SK-N-SH (cell line): ENCODE data around the gene CD96.

ENCODE experiments used
- EZH2phosphoT487 ChIP-seq: fragments of 200-600 bp; sonication (generic); IDR thresholded peaks from 2 replicates; pipeline ENCODE4 v1.6.1; 2017; ENCODE audit warnings: low read depth, mixed run types, mild to moderate bottlenecking, antibody characterized with exemption, moderate library complexity, borderline replicate concordance
- GABPA ChIP-seq: IDR thresholded peaks from 2 replicates; pipeline ENCODE4 v1.4.0; 2012; ENCODE audit warnings: low read depth, mild to moderate bottlenecking
- JUND ChIP-seq: IDR thresholded peaks from 2 replicates; pipeline ENCODE4 v1.4.0; 2012
- MAX ChIP-seq: IDR thresholded peaks from 2 replicates; pipeline ENCODE4 v1.4.0; 2012; ENCODE audit warnings: low read depth
- MXI1 ChIP-seq: IDR thresholded peaks from 2 replicates; pipeline ENCODE4 v1.6.1; 2012; ENCODE audit warnings: mild to moderate bottlenecking, low read depth, low read length, improper control_type of control experiment
- NRF1 ChIP-seq: IDR thresholded peaks from 2 replicates; pipeline ENCODE4 v1.6.1; 2012; ENCODE audit warnings: low read depth, mild to moderate bottlenecking, low read length
- RAD21 ChIP-seq: IDR thresholded peaks from 2 replicates; pipeline ENCODE4 v1.6.1; 2012; ENCODE audit warnings: mild to moderate bottlenecking, low read length
- SIN3A ChIP-seq: IDR thresholded peaks from 2 replicates; pipeline ENCODE4 v1.6.1; 2012; ENCODE audit warnings: low read depth, mild to moderate bottlenecking, low read length, moderate library complexity, borderline replicate concordance
- SMC3 ChIP-seq: IDR thresholded peaks from 2 replicates; pipeline ENCODE4 v1.6.1; 2012; ENCODE audit warnings: low read depth, low read length, improper control_type of control experiment
- TCF12 ChIP-seq: IDR thresholded peaks from 2 replicates; pipeline ENCODE4 v1.4.0; 2012
- TEAD4 ChIP-seq: IDR thresholded peaks from 2 replicates; pipeline ENCODE4 v1.4.0; 2012; ENCODE audit warnings: mild to moderate bottlenecking, borderline replicate concordance; ENCODE audit not compliant: insufficient read depth
- USF2 ChIP-seq: fragments of 150-350 bp; IDR thresholded peaks from 2 replicates; pipeline ENCODE4 v1.6.1; 2017; ENCODE audit warnings: antibody characterized with exemption, low read length, low read depth, borderline replicate concordance
- TF ChIP-seq, protein P1 (sequence below): fragments of 200-600 bp; sonication (generic); IDR thresholded peaks from 2 replicates; pipeline ENCODE4 v1.6.1; 2017; ENCODE audit warnings: antibody characterized with exemption, mild to moderate bottlenecking, moderate library complexity
- TF ChIP-seq, protein P2 (sequence below): IDR thresholded peaks from 2 replicates; pipeline ENCODE4 v1.6.1; 2012; ENCODE audit warnings: mild to moderate bottlenecking, low read depth, low read length, moderate library complexity

DNA sequence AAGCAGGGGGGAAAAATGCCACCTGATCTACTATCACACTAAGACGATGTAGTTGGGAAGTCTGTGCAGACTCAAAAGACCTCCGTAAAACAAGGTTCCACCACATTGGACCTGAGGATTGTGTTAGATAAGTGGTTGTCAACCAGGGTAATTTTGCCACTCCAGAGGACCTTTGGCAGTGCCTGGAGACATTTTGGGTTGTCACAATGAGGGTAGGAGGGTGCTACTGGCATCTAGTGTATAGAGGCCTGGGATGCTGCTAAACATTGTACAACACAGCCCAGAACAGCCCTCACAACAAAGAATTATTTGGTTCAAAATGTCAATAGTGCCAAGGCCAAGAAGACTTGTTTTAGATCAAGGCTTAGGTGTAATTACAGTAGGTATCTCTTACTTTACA lies 67.7 kb downstream of the CD96 start:
- TF ChIP-seq, protein P1, sequence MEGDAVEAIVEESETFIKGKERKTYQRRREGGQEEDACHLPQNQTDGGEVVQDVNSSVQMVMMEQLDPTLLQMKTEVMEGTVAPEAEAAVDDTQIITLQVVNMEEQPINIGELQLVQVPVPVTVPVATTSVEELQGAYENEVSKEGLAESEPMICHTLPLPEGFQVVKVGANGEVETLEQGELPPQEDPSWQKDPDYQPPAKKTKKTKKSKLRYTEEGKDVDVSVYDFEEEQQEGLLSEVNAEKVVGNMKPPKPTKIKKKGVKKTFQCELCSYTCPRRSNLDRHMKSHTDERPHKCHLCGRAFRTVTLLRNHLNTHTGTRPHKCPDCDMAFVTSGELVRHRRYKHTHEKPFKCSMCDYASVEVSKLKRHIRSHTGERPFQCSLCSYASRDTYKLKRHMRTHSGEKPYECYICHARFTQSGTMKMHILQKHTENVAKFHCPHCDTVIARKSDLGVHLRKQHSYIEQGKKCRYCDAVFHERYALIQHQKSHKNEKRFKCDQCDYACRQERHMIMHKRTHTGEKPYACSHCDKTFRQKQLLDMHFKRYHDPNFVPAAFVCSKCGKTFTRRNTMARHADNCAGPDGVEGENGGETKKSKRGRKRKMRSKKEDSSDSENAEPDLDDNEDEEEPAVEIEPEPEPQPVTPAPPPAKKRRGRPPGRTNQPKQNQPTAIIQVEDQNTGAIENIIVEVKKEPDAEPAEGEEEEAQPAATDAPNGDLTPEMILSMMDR: no peak
- TF ChIP-seq SIN3A (no peak), SMC3 (no peak), JUND (no peak), MAX (no peak), TEAD4 (no peak), USF2 (no peak), TCF12 (no peak), RAD21 (no peak), EZH2phosphoT487 (no peak), MXI1 (no peak), GABPA (no peak), NRF1 (no peak)
- TF ChIP-seq, protein P2, sequence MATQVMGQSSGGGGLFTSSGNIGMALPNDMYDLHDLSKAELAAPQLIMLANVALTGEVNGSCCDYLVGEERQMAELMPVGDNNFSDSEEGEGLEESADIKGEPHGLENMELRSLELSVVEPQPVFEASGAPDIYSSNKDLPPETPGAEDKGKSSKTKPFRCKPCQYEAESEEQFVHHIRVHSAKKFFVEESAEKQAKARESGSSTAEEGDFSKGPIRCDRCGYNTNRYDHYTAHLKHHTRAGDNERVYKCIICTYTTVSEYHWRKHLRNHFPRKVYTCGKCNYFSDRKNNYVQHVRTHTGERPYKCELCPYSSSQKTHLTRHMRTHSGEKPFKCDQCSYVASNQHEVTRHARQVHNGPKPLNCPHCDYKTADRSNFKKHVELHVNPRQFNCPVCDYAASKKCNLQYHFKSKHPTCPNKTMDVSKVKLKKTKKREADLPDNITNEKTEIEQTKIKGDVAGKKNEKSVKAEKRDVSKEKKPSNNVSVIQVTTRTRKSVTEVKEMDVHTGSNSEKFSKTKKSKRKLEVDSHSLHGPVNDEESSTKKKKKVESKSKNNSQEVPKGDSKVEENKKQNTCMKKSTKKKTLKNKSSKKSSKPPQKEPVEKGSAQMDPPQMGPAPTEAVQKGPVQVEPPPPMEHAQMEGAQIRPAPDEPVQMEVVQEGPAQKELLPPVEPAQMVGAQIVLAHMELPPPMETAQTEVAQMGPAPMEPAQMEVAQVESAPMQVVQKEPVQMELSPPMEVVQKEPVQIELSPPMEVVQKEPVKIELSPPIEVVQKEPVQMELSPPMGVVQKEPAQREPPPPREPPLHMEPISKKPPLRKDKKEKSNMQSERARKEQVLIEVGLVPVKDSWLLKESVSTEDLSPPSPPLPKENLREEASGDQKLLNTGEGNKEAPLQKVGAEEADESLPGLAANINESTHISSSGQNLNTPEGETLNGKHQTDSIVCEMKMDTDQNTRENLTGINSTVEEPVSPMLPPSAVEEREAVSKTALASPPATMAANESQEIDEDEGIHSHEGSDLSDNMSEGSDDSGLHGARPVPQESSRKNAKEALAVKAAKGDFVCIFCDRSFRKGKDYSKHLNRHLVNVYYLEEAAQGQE: no peak
